WTC11 (cell line): ENCODE results near the gene GATAD2A. TPM values are rescaled to one million over a fixed set of nuclear protein-coding genes. Genes with fewer than 3 reads are reported as not detected.

Experiments
- ATAC-seq: fragments of 200-7000 bp; cut with Tn5 transposase; 2 replicates; pipeline ENCODE4 v1.10.0; 2021; ENCODE audit warnings: mild to moderate bottlenecking, moderate library complexity
- CTCF ChIA-PET: fragments of 300-600 bp; sonication (Branson Sonifier 250); formaldehyde crosslinking; loops from one replicate; lab custom pipeline; 2021; ENCODE audit warnings: antibody characterized with exemption; lab: Charles Lee
- POLR2A ChIA-PET: fragments of 350-600 bp; sonication (Branson Sonifier 250); formaldehyde crosslinking; loops from one replicate; lab custom pipeline; 2021; ENCODE audit warnings: antibody characterized with exemption; lab: Charles Lee
- DNase-seq: peaks from one replicate; pipeline ENCODE4 v3.0.0; 2021; ENCODE audit warnings: low spot score
- H3K27ac Mint-ChIP-seq: 2 replicates; pipeline ENCODE4 v1.8.0; 2021; ENCODE audit warnings: mixed read lengths
- H3K27me3 Mint-ChIP-seq: 2 replicates; pipeline ENCODE4 v1.8.0; 2021; ENCODE audit warnings: low read depth, mild to moderate bottlenecking, moderate library complexity, mixed read lengths
- H3K36me3 Mint-ChIP-seq: 2 replicates; pipeline ENCODE4 v1.8.0; 2021; ENCODE audit warnings: mixed read lengths
- H3K4me1 Mint-ChIP-seq: 2 replicates; pipeline ENCODE4 v1.8.0; 2022; ENCODE audit warnings: mixed read lengths
- H3K4me3 Mint-ChIP-seq: 2 replicates; pipeline ENCODE4 v1.8.0; 2021; ENCODE audit warnings: mild to moderate bottlenecking, moderate library complexity, mixed read lengths
- H3K9me3 Mint-ChIP-seq: 2 replicates; pipeline ENCODE4 v1.8.0; 2021; ENCODE audit warnings: mixed read lengths
- CDX4 ChIP-seq: fragments of 250-450 bp; sonication (Bioruptor Pico); IDR thresholded peaks from 2 replicates; pipeline ENCODE4 v1.9.0; 2021; ENCODE audit warnings: moderate library complexity, mild to moderate bottlenecking, inconsistent platforms, borderline replicate concordance
- EMX1 ChIP-seq: fragments of 250-450 bp; sonication (Bioruptor Pico); IDR thresholded peaks from 2 replicates; pipeline ENCODE4 v1.8.0; 2021; ENCODE audit warnings: mild to moderate bottlenecking
- ESRRA ChIP-seq: sonication (generic); formaldehyde crosslinking; IDR thresholded peaks from 2 replicates; pipeline ENCODE4 v1.8.1; 2022; ENCODE audit warnings: mild to moderate bottlenecking, missing genetic modification reagents, borderline replicate concordance
- FOXK1 ChIP-seq: sonication (generic); formaldehyde crosslinking; IDR thresholded peaks from 2 replicates; pipeline ENCODE4 v1.8.0; 2022; ENCODE audit warnings: mild to moderate bottlenecking, moderate library complexity, missing genetic modification reagents
- GTF2I ChIP-seq: fragments of 250-450 bp; sonication (Bioruptor Pico); conservative IDR thresholded peaks from 2 replicates; pipeline ENCODE4 v1.4.0; 2021; ENCODE audit warnings: mild to moderate bottlenecking
- HMGA2 ChIP-seq: fragments of 250-450 bp; sonication (Bioruptor Pico); IDR thresholded peaks from 2 replicates; pipeline ENCODE4 v1.4.0; 2021; ENCODE audit warnings: mild to moderate bottlenecking, moderate library complexity
- MYBL2 ChIP-seq: sonication (generic); formaldehyde crosslinking; IDR thresholded peaks from 2 replicates; pipeline ENCODE4 v1.8.1; 2023; ENCODE audit warnings: mild to moderate bottlenecking, moderate library complexity, missing genetic modification reagents
- NFE2L1 ChIP-seq: sonication (generic); formaldehyde crosslinking; IDR thresholded peaks from 2 replicates; pipeline ENCODE4 v1.8.1; 2023; ENCODE audit warnings: missing genetic modification reagents
- NR1H2 ChIP-seq: sonication (generic); formaldehyde crosslinking; IDR thresholded peaks from 2 replicates; pipeline ENCODE4 v1.9.0; 2021; ENCODE audit warnings: mild to moderate bottlenecking, moderate library complexity, missing genetic modification reagents
- PRRX2 ChIP-seq: fragments of 250-450 bp; sonication (Bioruptor Pico); IDR thresholded peaks from 2 replicates; pipeline ENCODE4 v1.8.0; 2021; ENCODE audit warnings: mild to moderate bottlenecking
- SMAD4 ChIP-seq: sonication (generic); formaldehyde crosslinking; IDR thresholded peaks from 2 replicates; pipeline ENCODE4 v1.8.0; 2022; ENCODE audit warnings: mild to moderate bottlenecking, missing genetic modification reagents
- ZMAT4 ChIP-seq: fragments of 250-450 bp; sonication (Bioruptor Pico); IDR thresholded peaks from 2 replicates; pipeline ENCODE4 v1.9.0; 2021; ENCODE audit warnings: mild to moderate bottlenecking
- ZNF121 ChIP-seq: sonication (generic); formaldehyde crosslinking; IDR thresholded peaks from 2 replicates; pipeline ENCODE4 v1.8.0; 2023; ENCODE audit warnings: missing genetic modification reagents
- ZNF396 ChIP-seq: fragments of 250-450 bp; sonication (Bioruptor Pico); IDR thresholded peaks from 2 replicates; pipeline ENCODE4 v1.8.0; 2021; ENCODE audit warnings: mild to moderate bottlenecking, moderate library complexity, borderline replicate concordance
- ZNF416 ChIP-seq: fragments of 250-450 bp; sonication (Bioruptor Pico); IDR thresholded peaks from 2 replicates; pipeline ENCODE4 v1.9.0; 2021; ENCODE audit warnings: mild to moderate bottlenecking, inconsistent platforms
- ZNF532 ChIP-seq: fragments of 250-450 bp; sonication (Bioruptor Pico); IDR thresholded peaks from 2 replicates; pipeline ENCODE4 v1.9.0; 2021; ENCODE audit warnings: mild to moderate bottlenecking, borderline replicate concordance
- ZNF671 ChIP-seq: fragments of 250-450 bp; sonication (Bioruptor Pico); IDR thresholded peaks from 2 replicates; pipeline ENCODE4 v1.8.0; 2021; ENCODE audit warnings: mild to moderate bottlenecking
- total RNA-seq: library from RNA; stranded (reverse); gene quantifications from 3 replicates; pipeline ENCODE4 v1.2.3, GENCODE V29; 2021
- TF ChIP-seq, protein P1 (sequence below): fragments of 200-600 bp; IDR thresholded peaks from 2 replicates; pipeline ENCODE4 v1.8.0; 2022; ENCODE audit warnings: antibody characterized with exemption

The GATAD2A gene
- total RNA-seq, 1 experiment from 2014 or later = 209 TPM

- no peak for ATAC-seq
- H3K4me3 Mint-ChIP-seq = no peak overlapping the region
- POLR2A ChIA-PET = no interaction called here
- DNase-seq = no peak
- CTCF ChIA-PET = no interaction called here
- peak overlapping the region; percentile 64 for H3K27ac Mint-ChIP-seq
- H3K36me3 Mint-ChIP-seq = no peaks in the 10 kb centered on the region
- no peaks in the 10 kb centered on the region for H3K9me3 Mint-ChIP-seq
- peaks cover 37% of the 10 kb centered on the region for H3K4me1 Mint-ChIP-seq
- TF ChIP-seq SMAD4 (no peak), EMX1 (CRISPR knock-in tag) (no peak), NFE2L1 (CRISPR knock-in tag) (no peak), ZNF121 (CRISPR knock-in tag) (no peak), ZNF416 (CRISPR knock-in tag) (no peak), ZMAT4 (CRISPR knock-in tag) (no peak), HMGA2 (CRISPR knock-in tag) (no peak), GTF2I (no peak), ZNF671 (CRISPR knock-in tag) (no peak), ESRRA (CRISPR knock-in tag) (no peak)
- TF ChIP-seq, protein P1, sequence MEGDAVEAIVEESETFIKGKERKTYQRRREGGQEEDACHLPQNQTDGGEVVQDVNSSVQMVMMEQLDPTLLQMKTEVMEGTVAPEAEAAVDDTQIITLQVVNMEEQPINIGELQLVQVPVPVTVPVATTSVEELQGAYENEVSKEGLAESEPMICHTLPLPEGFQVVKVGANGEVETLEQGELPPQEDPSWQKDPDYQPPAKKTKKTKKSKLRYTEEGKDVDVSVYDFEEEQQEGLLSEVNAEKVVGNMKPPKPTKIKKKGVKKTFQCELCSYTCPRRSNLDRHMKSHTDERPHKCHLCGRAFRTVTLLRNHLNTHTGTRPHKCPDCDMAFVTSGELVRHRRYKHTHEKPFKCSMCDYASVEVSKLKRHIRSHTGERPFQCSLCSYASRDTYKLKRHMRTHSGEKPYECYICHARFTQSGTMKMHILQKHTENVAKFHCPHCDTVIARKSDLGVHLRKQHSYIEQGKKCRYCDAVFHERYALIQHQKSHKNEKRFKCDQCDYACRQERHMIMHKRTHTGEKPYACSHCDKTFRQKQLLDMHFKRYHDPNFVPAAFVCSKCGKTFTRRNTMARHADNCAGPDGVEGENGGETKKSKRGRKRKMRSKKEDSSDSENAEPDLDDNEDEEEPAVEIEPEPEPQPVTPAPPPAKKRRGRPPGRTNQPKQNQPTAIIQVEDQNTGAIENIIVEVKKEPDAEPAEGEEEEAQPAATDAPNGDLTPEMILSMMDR = no peak
- TF ChIP-seq, all 79 proteins: peak for 0
- H3K27me3 Mint-ChIP-seq = no peaks in the 10 kb centered on the region
These were observed 21.8 kb downstream of the GATAD2A start for GRCh38 chr19:19427302-19427701.

GRCh38 chr19:19427944-19428343 lies 22.5 kb downstream of the GATAD2A start:
- ATAC-seq = no peak
- Mint-ChIP-seq H3K36me3 (no peaks in the 10 kb centered on the region), H3K9me3 (no peaks in the 10 kb centered on the region), H3K27me3 (no peaks in the 10 kb centered on the region), H3K4me3 (no peak overlapping the region), H3K4me1 (peaks cover 43% of the 10 kb centered on the region), H3K27ac (peak overlapping the region; percentile 62)
- no peak for DNase-seq
- no peak for TF ChIP-seq NR1H2 (CRISPR knock-in tag)
- TF ChIP-seq CDX4 = no peak
- no peak for TF ChIP-seq PRRX2 (CRISPR knock-in tag)
- TF ChIP-seq MYBL2 (CRISPR knock-in tag) = no peak
- no peak for TF ChIP-seq ZNF396 (CRISPR knock-in tag)
- no peak for TF ChIP-seq ZNF532 (CRISPR knock-in tag)
- TF ChIP-seq FOXK1 (CRISPR knock-in tag) = no peak
- no peak for TF ChIP-seq ZMAT4 (CRISPR knock-in tag)
- POLR2A ChIA-PET = no interaction called here
- CTCF ChIA-PET = no interaction called here
